GM10248 (cell line): ENCODE results near the gene THSD7A.
"Not testable (repeated sequence)": the region's sequence is repeated elsewhere in the genome, so short reads cannot be mapped to it uniquely, and the experiment has no call there.

Experiments used
- CTCF ChIA-PET: fragments of 300-600 bp; sonication (Branson Sonifier 250); formaldehyde crosslinking; extraction: SDS; loops from one replicate; lab custom pipeline; 2021; ENCODE audit warnings: antibody characterized with exemption; lab: Yijun Ruan, JAX
- POLR2A ChIA-PET: fragments of 350-650 bp; sonication (Branson Sonifier 250); formaldehyde crosslinking; extraction: SDS; loops from one replicate; lab custom pipeline; 2020; ENCODE audit warnings: antibody characterized with exemption; lab: Yijun Ruan, JAX
- DNase-seq: peaks from one replicate; pipeline ENCODE4 v3.0.0; 2012; ENCODE audit errors: extremely low spot score
- CTCF ChIP-seq: IDR thresholded peaks from 2 replicates; pipeline ENCODE4 v1.5.1; 2012; ENCODE audit warnings: mild to moderate bottlenecking, low read depth; ENCODE audit errors: extremely low read depth, missing control alignments, control extremely low read depth

Gene THSD7A

GRCh38 chr7:11449316-11449715 is 382.7 kb downstream of the THSD7A start:
- no peak for TF ChIP-seq CTCF
- ChIA-PET CTCF (interaction anchor here (1.0 kb wide), 1 partner anchor 19 kb away, joined by 3 read pairs; no protein-coding TSS in a partner anchor), POLR2A (no interaction called here)
- no peak for DNase-seq

- DNase-seq, result no peak
- POLR2A ChIA-PET, result no interaction called here
- TF ChIP-seq CTCF, result no peak
- CTCF ChIA-PET, result no interaction called here
Observed at GRCh38 chr7:11448323-11448722, 383.7 kb downstream of the THSD7A start.

GRCh38 chr7:11447106-11447505 is 384.9 kb downstream of the THSD7A start:
- CTCF ChIA-PET, result no interaction called here
- POLR2A ChIA-PET, result no interaction called here
- no peak for TF ChIP-seq CTCF
- no peak for DNase-seq

- CTCF ChIA-PET, POLR2A ChIA-PET, DNase-seq: not testable (repeated sequence)
Observed at GRCh38 chr7:11443934-11444333, 388.1 kb downstream of the THSD7A start.

GRCh38 chr7:11437994-11438393 is 394.0 kb downstream of the THSD7A start:
- CTCF ChIA-PET, result no interaction called here
- no peak for TF ChIP-seq CTCF
- POLR2A ChIA-PET, result no interaction called here
- no peak for DNase-seq

GRCh38 chr7:11436773-11437524 is 395.0 kb downstream of the THSD7A start:
- ChIA-PET CTCF (no interaction called here), POLR2A (no interaction called here)
- DNase-seq, result no peak
- TF ChIP-seq CTCF, result no peak

GRCh38 chr7:11436316-11436715 is 395.7 kb downstream of the THSD7A start:
- CTCF ChIA-PET, result no interaction called here
- no peak for TF ChIP-seq CTCF
- POLR2A ChIA-PET, result no interaction called here
- no peak for DNase-seq
